Ishikawa (cell line): ENCODE measurements around the gene WDR4.

Source experiments
- RAD21 ChIP-seq: IDR thresholded peaks from 2 replicates; pipeline ENCODE4 v1.6.1; 2012; ENCODE audit warnings: low read depth
- TAF1 ChIP-seq: IDR thresholded peaks from 2 replicates; pipeline ENCODE4 v1.6.1; 2012; ENCODE audit warnings: low read depth, mild to moderate bottlenecking

DNA sequence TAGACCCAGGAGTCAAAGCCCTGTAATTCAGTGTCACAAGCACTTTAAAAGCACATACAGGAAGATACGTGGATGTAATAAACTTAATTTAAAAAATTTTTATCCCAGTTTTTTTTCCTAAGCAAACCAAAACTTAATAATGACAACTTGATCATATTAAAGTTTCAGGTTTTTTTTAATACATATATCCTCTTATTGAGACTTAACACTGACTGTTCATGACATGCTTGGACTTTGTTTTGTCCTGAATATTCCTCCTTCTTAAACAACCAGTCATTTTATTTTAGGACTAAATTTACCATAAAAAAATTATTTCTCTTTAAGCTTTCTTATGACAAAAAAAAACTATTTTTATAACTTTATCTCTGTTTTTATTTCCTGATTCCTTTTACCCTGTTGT, 64.1 kb downstream of the WDR4 start:
- TF ChIP-seq TAF1 = no peak
- TF ChIP-seq RAD21 = no peak
